ENCODE measurements around the gene LAMA5. TPM values are rescaled to one million over a fixed set of nuclear protein-coding genes. Genes with fewer than 3 reads are reported as not detected.

Gene LAMA5
- total RNA-seq, 4 donors from 2014 or later, result 13.0 to 35.8 (median 22.7) TPM

- no peaks in the 10 kb centered on the region for H3K27me3 ChIP-seq
- no peaks in the 10 kb centered on the region for H3K36me3 ChIP-seq
- DNase-seq (no peak), ATAC-seq (no peak)
- no peaks in the 10 kb centered on the region for H3K9me3 ChIP-seq
- intact Hi-C loops (cut with DNase I; ENCODE audit: low total_unique reads), result loop anchor here (10.0 kb wide), 1 partner anchor 393 kb away; the partner anchor contains the start of gene MRGBP
- H3K4me1 ChIP-seq, result peaks cover 8 to 12% of the 10 kb centered on the region in 2 donors
- no peak overlapping the region for H3K4me3 ChIP-seq
- in situ Hi-C loops (cut with MboI; ENCODE audit: low sequenced_read_pairs in 4 of 4), result no loop called here
- H3K27ac ChIP-seq, result no peak overlapping the region
- no peak for TF ChIP-seq POLR2A (IDR thresholded peaks at IDR 0.05)
- TF ChIP-seq CTCF (IDR thresholded peaks at IDR 0.05 in 4 of 5, conservative IDR thresholded peaks at IDR 0.05 in 1 of 5), result no peak
These were observed 34.2 kb upstream of the LAMA5 start for GRCh38 chr20:62401331-62401779.

DNA sequence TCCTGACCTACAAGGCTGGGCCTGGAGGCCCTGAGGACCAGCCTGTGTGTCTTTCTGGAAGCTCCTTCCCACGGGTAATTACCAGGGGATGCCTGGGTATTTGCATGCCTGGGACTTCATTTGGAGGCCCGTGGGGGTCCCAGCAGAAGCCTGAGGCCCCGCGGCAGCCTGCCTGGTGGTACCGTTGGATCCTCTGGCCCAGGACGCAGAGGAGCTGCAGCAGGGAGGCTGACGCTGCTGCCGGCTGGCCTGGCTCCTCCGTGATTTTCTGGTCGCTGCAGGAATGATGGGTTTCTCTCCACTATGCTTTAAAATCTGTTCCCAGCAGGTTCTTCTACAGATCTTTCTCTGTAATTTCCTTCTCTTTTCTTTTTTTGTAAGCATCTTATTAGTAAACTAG is 33.4 kb upstream of the LAMA5 start:
- intact Hi-C loops (cut with DNase I; ENCODE audit: low total_unique reads), result loop anchor here (10.0 kb wide), 1 partner anchor 394 kb away; the partner anchor contains the start of gene MRGBP
- no peak overlapping the region for H3K4me3 ChIP-seq
- H3K36me3 ChIP-seq, result no peaks in the 10 kb centered on the region
- in situ Hi-C loops (cut with MboI; ENCODE audit: low sequenced_read_pairs in 4 of 4), result no loop called here
- H3K27ac ChIP-seq, result no peak overlapping the region
- DNase-seq (no peak), ATAC-seq (no peak)
- H3K4me1 ChIP-seq, result peaks cover 0 to 4% of the 10 kb centered on the region in 2 donors
- no peak for TF ChIP-seq POLR2A (IDR thresholded peaks at IDR 0.05)
- TF ChIP-seq CTCF (IDR thresholded peaks at IDR 0.05 in 4 of 5, conservative IDR thresholded peaks at IDR 0.05 in 1 of 5), result no peak
- no peaks in the 10 kb centered on the region for H3K9me3 ChIP-seq
- H3K27me3 ChIP-seq, result no peaks in the 10 kb centered on the region

DNA sequence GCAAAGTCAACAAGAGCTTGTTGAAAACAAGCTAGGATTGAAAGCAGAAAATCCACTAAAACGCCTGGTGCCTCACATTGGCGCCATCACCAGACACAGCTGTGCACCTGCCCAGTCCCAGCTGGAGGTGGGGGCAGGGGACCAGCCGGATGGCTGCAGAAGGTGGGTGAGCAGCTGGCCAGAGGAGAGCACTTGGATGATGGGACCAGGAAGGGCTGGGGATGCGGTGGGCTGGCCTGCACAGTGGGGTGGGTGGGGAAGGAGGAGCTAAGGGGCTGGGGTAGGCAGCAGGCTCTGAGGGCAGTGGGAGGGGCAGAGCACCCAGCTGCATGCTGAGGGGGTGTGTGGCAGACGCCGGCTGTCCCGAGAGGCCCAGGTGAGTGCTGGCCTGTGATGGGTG is 32.9 kb upstream of the LAMA5 start:
- in situ Hi-C loops (cut with MboI; ENCODE audit: low sequenced_read_pairs in 4 of 4) (no loop called here), intact Hi-C loops (cut with DNase I; ENCODE audit: low total_unique reads) (loop anchor here (10.0 kb wide), 1 partner anchor 395 kb away; the partner anchor contains the start of gene MRGBP)
- Histone ChIP-seq H3K27me3 (no peaks in the 10 kb centered on the region), H3K9me3 (no peaks in the 10 kb centered on the region), H3K36me3 (no peaks in the 10 kb centered on the region), H3K27ac (no peak overlapping the region), H3K4me3 (no peak overlapping the region), H3K4me1 (no peaks in the 10 kb centered on the region)
- DNase-seq (no peak), ATAC-seq (no peak)
- TF ChIP-seq CTCF (IDR thresholded peaks at IDR 0.05 in 4 of 5, conservative IDR thresholded peaks at IDR 0.05 in 1 of 5) (no peak), POLR2A (IDR thresholded peaks at IDR 0.05) (no peak)

DNA sequence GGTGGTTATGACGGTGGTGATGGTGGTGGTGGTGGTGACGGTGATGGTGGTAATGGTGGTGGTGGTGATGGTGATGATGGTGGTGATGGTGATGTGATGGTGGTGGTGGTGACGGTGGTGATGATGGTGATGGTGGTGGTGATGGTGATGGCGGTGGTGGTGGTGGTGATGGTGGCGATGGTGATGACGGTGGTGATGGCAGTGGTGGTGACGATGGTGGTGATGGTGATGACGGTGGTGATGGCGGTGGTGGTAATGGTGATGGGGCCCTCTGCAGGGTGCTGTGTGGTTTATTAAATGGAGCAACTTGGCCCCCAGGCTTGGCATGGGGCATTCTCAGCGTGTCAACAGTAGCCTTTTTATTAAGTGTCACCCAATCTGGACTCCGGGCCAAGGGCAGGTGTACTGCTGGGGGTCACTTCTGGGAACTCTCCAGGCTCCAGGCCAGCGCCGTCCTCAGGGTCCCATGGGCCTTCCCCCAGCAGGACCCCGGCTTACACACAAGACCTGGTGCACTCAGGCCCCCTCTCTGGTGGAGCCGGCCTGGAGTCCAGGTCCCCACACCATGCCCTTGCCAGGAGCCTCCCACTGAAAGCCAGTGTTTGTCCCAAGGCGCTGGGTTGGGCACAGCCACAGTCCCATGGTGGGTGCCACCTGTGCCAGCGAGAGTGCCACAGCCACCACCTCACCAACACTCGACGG is 31.2 kb upstream of the LAMA5 start:
- DNase-seq, result no peak
- H3K36me3 ChIP-seq, result no peaks in the 10 kb centered on the region
- no peaks in the 10 kb centered on the region for H3K27me3 ChIP-seq
- no peak overlapping the region for H3K27ac ChIP-seq
- no peak for ATAC-seq
- intact Hi-C loops (cut with DNase I; ENCODE audit: low total_unique reads) (no loop called here), in situ Hi-C loops (cut with MboI; ENCODE audit: low sequenced_read_pairs in 4 of 4) (loop anchor here in 2 of 4 donors (25.0 kb wide), 3 partner anchors 111 to 386 kb away; partner anchors contain the start of gene MTG2 (in 1 of the 2))
- no peak overlapping the region for H3K4me3 ChIP-seq
- no peaks in the 10 kb centered on the region for H3K9me3 ChIP-seq
- no peak for TF ChIP-seq POLR2A (IDR thresholded peaks at IDR 0.05)
- no peaks in the 10 kb centered on the region for H3K4me1 ChIP-seq

DNA sequence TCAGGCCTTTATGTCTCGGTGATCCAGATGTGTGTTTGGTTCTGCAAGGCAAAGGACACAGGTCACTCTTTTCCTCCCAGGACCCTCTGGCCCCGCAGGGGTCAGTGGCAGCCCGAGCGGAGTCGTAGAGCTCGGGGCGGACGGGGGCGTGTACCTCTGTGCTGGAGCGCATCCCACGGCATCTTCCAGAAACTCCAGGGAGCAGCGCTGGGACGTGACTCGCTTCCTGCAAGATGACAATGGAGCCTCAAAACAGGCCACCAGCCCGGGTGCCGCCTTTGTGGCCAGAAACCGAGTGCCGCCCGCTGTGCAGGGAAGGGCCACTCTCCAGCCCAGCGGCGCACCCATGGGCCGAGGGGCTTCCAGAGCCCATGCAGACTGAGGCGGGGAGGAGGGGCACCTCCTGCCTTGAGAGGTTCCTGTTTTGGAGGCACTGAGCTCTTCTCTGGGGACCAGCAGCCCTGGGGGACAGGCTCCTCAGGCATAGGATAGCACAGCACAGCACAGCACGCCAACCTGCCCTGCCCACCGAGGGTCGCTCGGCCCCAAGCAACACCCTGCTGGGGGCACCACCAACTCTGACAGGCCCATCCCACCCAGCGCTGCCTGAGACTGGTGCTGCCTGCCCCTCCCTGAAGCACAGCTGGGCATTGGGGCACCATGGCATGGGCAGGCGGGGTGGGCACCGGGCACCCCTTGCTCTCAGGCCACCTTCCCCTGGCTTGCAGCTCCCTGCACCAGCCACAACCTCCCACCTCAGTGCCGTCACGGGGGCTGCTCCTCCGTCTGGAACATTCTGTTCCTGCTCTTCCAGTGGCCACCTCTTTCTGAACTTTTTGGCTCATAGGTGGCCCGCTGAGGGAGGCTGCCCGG is 29.5 kb upstream of the LAMA5 start:
- in situ Hi-C loops (cut with MboI; ENCODE audit: low sequenced_read_pairs in 4 of 4), result loop anchor here in 2 of 4 donors (25.0 kb wide), 3 partner anchors 109 to 384 kb away; partner anchors contain the start of gene MTG2 (in 1 of the 2)
- TF ChIP-seq POLR2A (IDR thresholded peaks at IDR 0.05), result no peak
- no peak for TF ChIP-seq CTCF (IDR thresholded peaks at IDR 0.05 in 4 of 5, conservative IDR thresholded peaks at IDR 0.05 in 1 of 5)
- H3K4me3 ChIP-seq, result no peak overlapping the region
- intact Hi-C loops (cut with DNase I; ENCODE audit: low total_unique reads), result no loop called here
- no peaks in the 10 kb centered on the region for H3K9me3 ChIP-seq
- ATAC-seq (no peak), DNase-seq (no peak)
- no peaks in the 10 kb centered on the region for H3K27me3 ChIP-seq
- H3K27ac ChIP-seq, result no peak overlapping the region
- no peaks in the 10 kb centered on the region for H3K4me1 ChIP-seq
- no peaks in the 10 kb centered on the region for H3K36me3 ChIP-seq

Measured in gastrocnemius medialis (tissue), 4 donors.